K562 (cell line): ENCODE data around the gene TRAPPC2L. TPM values are rescaled to one million over a fixed set of nuclear protein-coding genes. Genes with fewer than 3 reads are reported as not detected.

Source experiments
- ATAC-seq: fragments of 200-7000 bp; cut with Tn5 transposase; 3 replicates; pipeline ENCODE4 v1.9.1; 2020; ENCODE audit warnings: moderate library complexity
- BruUV-seq: library from RNA; stranded (reverse); fragments of 400-500 nt; replicated peaks from 2 replicates; lab custom pipeline; 2021; lab: Mats Ljungman, UMichigan
- CTCF ChIA-PET: fragments of 300-600 bp; formaldehyde crosslinking; extraction: SDS; loops from one replicate; lab custom pipeline; 2021; ENCODE audit warnings: low intra/inter-chr PET ratio; lab: Yijun Ruan, JAX
- POLR2A ChIA-PET: fragments of 300-600, 350-650 bp; sonication (Branson Sonifier 250); formaldehyde crosslinking; extraction: SDS; loops from one replicate; lab custom pipeline; 2021; ENCODE audit warnings: antibody characterized with exemption, inconsistent platforms; lab: Yijun Ruan, JAX
- DNase-seq, 4 experiments: peaks; one replicate each; pipeline versions ENCODE4 v3.0.0 to v3.0.0-alpha.2; 2011 to 2018; ENCODE audit warnings: low spot score in 3 of 4, mixed read lengths in 3 of 4; ENCODE audit errors: extremely low read depth in 1 of 4
- FAIRE-seq: peaks from 2 replicates; lab custom pipeline; 2011; peaks lifted over from hg19 to GRCh38; lab: Jason Lieb, UNC
- H2AFZ ChIP-seq: 2 replicates; pipeline ENCODE4 v1.6.0; 2011; ENCODE audit warnings: low read depth, low read length, control low read depth, inconsistent platforms
- H3K27ac ChIP-seq: fragments of 200-600 bp; 3 replicates; pipeline ENCODE4 v1.8.0; 2011; ENCODE audit warnings: low read depth, mild to moderate bottlenecking, control low read depth, inconsistent platforms, low read length, moderate library complexity, mixed read lengths; ENCODE audit errors: extremely low read depth
- H3K27me3 ChIP-seq, 2 experiments: fragments of 300-600 bp in 1 of 2; 2 replicates in 1 of 2; 3 replicates in 1 of 2; pipeline versions ENCODE4 v1.6.0 to v1.8.0; 2011; ENCODE audit warnings: inconsistent platforms in 2 of 2, low read length in 2 of 2, mild to moderate bottlenecking in 1 of 2, mixed read lengths in 1 of 2, moderate library complexity in 1 of 2; ENCODE audit not compliant: control insufficient read depth in 2 of 2, insufficient read depth in 2 of 2
- H3K36me3 ChIP-seq: fragments of 300-600 bp; 3 replicates; pipeline ENCODE4 v1.8.0; 2011; ENCODE audit warnings: mild to moderate bottlenecking, low read length, inconsistent platforms; ENCODE audit not compliant: control insufficient read depth, insufficient read depth
- H3K4me1 ChIP-seq, 2 experiments: fragments of 200-600 bp in 1 of 2; replicated peaks in 1 of 2; 2 replicates in 1 of 2; 3 replicates in 1 of 2; pipeline versions ENCODE4 v1.5.1 to v1.8.0; 2011; ENCODE audit warnings: inconsistent platforms in 2 of 2, low read length in 2 of 2, mild to moderate bottlenecking in 1 of 2, mixed read lengths in 1 of 2, moderate library complexity in 1 of 2; ENCODE audit not compliant: control insufficient read depth in 2 of 2, insufficient read depth in 2 of 2
- H3K4me2 ChIP-seq: 2 replicates; pipeline ENCODE4 v1.6.1; 2011; ENCODE audit warnings: low read length, control low read depth, inconsistent platforms, mixed read lengths; ENCODE audit not compliant: insufficient read depth
- H3K4me3 ChIP-seq: fragments of 200-600 bp; sonication (generic), shearing (Covaris generic); 2 replicates; pipeline ENCODE4 v1.5.1; 2016; ENCODE audit warnings: control low read depth, inconsistent platforms
- H3K79me2 ChIP-seq: fragments of 200-600 bp; 3 replicates; pipeline ENCODE4 v1.8.0; 2011; ENCODE audit warnings: low read length, inconsistent platforms; ENCODE audit not compliant: control insufficient read depth, insufficient read depth
- H3K9ac ChIP-seq, 2 experiments: 2 replicates each; pipeline versions ENCODE4 v1.6.0 to v1.6.1; 2011; ENCODE audit warnings: low read depth in 2 of 2, low read length in 2 of 2, control low read depth in 1 of 2, inconsistent platforms in 1 of 2, mild to moderate bottlenecking in 1 of 2, mixed read lengths in 1 of 2; ENCODE audit not compliant: insufficient read depth in 1 of 2
- H3K9me1 ChIP-seq: one replicate; pipeline ENCODE4 v1.6.0; 2011; ENCODE audit warnings: inconsistent platforms, mild to moderate bottlenecking, low read length, moderate library complexity; ENCODE audit not compliant: control insufficient read depth, insufficient read depth
- H3K9me3 ChIP-seq: replicated peaks from 2 replicates; pipeline ENCODE4 v1.5.1; 2011; ENCODE audit warnings: low read depth, low read length, inconsistent platforms; ENCODE audit not compliant: control insufficient read depth, insufficient read depth
- H4K20me1 ChIP-seq: replicated peaks from 2 replicates; pipeline ENCODE4 v1.6.1; 2011; ENCODE audit warnings: low read length, inconsistent platforms, mixed read lengths; ENCODE audit not compliant: control insufficient read depth, insufficient read depth
- ARHGAP35 ChIP-seq: fragments of 450-650 bp; IDR thresholded peaks from 2 replicates; pipeline ENCODE4 v1.6.1; 2018; ENCODE audit not compliant: partially characterized antibody
- CHCHD3 ChIP-seq: fragments of 250-450 bp; sonication (Bioruptor Pico); IDR thresholded peaks from 2 replicates; pipeline ENCODE4 v2.1.2; 2022; ENCODE audit warnings: mild to moderate bottlenecking
- CREB3 ChIP-seq: fragments of 450-650 bp; conservative IDR thresholded peaks from 2 replicates; pipeline ENCODE4 v1.6.1; 2016; ENCODE audit warnings: missing genetic modification characterization, low read depth, mild to moderate bottlenecking, missing compliant biosample characterization, moderate library complexity
- CTCF ChIP-seq, 3 experiments: IDR thresholded peaks in 2 of 3; conservative IDR thresholded peaks in 1 of 3; 2 replicates each; pipeline ENCODE4 v1.5.1; 2011 to 2012; ENCODE audit warnings: low read length in 3 of 3, mild to moderate bottlenecking in 3 of 3, control low read depth in 2 of 3, improper control_type of control experiment in 1 of 3, inconsistent platforms in 1 of 3, low read depth in 1 of 3, mixed read lengths in 1 of 3, moderate library complexity in 1 of 3; ENCODE audit not compliant: insufficient read depth in 2 of 3
- HSF4 ChIP-seq: fragments of 250-450 bp; sonication (Bioruptor Pico); IDR thresholded peaks from 2 replicates; pipeline ENCODE4 v2.1.2; 2022; ENCODE audit warnings: mild to moderate bottlenecking, moderate library complexity, borderline replicate concordance
- MNT ChIP-seq, 2 experiments: fragments of 450-650 bp; conservative IDR thresholded peaks; 2 replicates each; pipeline ENCODE4 v1.6.1; 2017; ENCODE audit warnings: mild to moderate bottlenecking in 2 of 2, moderate library complexity in 2 of 2
- POLR2G ChIP-seq: fragments of 200-400 bp; formaldehyde crosslinking; IDR thresholded peaks from 2 replicates; pipeline ENCODE4 v1.6.1; 2017; ENCODE audit warnings: low read depth, mild to moderate bottlenecking, antibody characterized with exemption, low read length, moderate library complexity
- TFAP4 ChIP-seq: sonication (generic); formaldehyde crosslinking; IDR thresholded peaks from 2 replicates; pipeline ENCODE4 v1.8.0; 2022; ENCODE audit warnings: missing genetic modification reagents, mild to moderate bottlenecking, moderate library complexity, borderline replicate concordance
- ZNF134 ChIP-seq: fragments of 250-450 bp; sonication (Bioruptor Pico); conservative IDR thresholded peaks from 2 replicates; pipeline ENCODE4 v1.4.0; 2020
- WGBS: fragments of 100-300 bp; shearing (Covaris generic); methylation state at CpG from one replicate; pipeline ENCODE4 v1.1.6; 2016; ENCODE audit warnings: low coverage, mixed read lengths; ENCODE audit not compliant: insufficient coverage; ENCODE audit errors: missing lambda C conversion rate; 5-methylcytosine and 5-hydroxymethylcytosine counted together
- in situ Hi-C: fragments of 300-500 bp; cut with MboI; formaldehyde crosslinking; loops from 4 replicates; pipeline ENCODE4 v1.15.0; 2018; ENCODE audit warnings: inconsistent platforms, mixed read lengths
- intact Hi-C: fragments of 100-400 bp; cut with micrococcal nuclease; formaldehyde crosslinking; loops from 2 replicates; pipeline ENCODE4 v1.14.2; 2022
- polyA plus RNA-seq, 8 experiments: library from polyadenylated mRNA; depleted of rRNA in 4 of 8; stranded (reverse) in 5 of 8; unstranded in 3 of 8; fragments of >200 nt; fragmentation: Nextera tagmentation in 2 of 8; fragmentation: Illumina TruSeq in 1 of 8; extraction: Ambion mirVana in 2 of 8; extraction: Trizol in 1 of 8; gene quantifications; 2 replicates each; pipeline versions ENCODE4 v1.2.1 to v1.2.3, GENCODE V29; 2011 to 2014; ENCODE audit warnings: inconsistent platforms in 1 of 8, missing spikeins in 1 of 8
- total RNA-seq, 7 experiments: library from RNA; depleted of rRNA in 6 of 7; stranded (reverse); fragments of >200 nt in 6 of 7; fragmentation: Illumina TruSeq in 2 of 7; extraction: Trizol in 2 of 7; gene quantifications; 2 replicates each; pipeline versions ENCODE4 v1.2.1 to v1.2.3, GENCODE V29; 2011 to 2021; ENCODE audit warnings: low replicate concordance in 1 of 7

Gene TRAPPC2L
- total and polyA plus RNA-seq, 9 of the 15 experiments (the other 6 are each of a cell fraction or from before 2014, with no cell fraction given), result 60.4 to 398 (median 97.5) TPM

GRCh38 chr16:88821168-88821850, 35.6 kb upstream of the TRAPPC2L start:
- Histone ChIP-seq H3K36me3 (no peaks in the 10 kb centered on the region), H3K79me2 (no peaks in the 10 kb centered on the region), H2AFZ (no peak overlapping the region), H3K4me2 (no peak overlapping the region), H3K27ac (no peak overlapping the region), H3K9ac (no peak overlapping the region), H3K27me3 (no peaks in the 10 kb centered on the region), H3K4me3 (no peak overlapping the region), H3K9me3 (no peaks in the 10 kb centered on the region), H3K9me1 (no peaks in the 10 kb centered on the region), H4K20me1 (no peaks in the 10 kb centered on the region), H3K4me1 (peaks cover 0 to 52% of the 10 kb centered on the region in 2 experiments; a peak in 2 of 5 replicates)
- no peak for DNase-seq
- no peak for TF ChIP-seq ZNF134 (CRISPR knock-in tag)
- no peak for TF ChIP-seq HSF4
- no peak for TF ChIP-seq CREB3 (tag)
- peak; percentile 16 to 27 (median 18); a peak in 3 of 6 replicates for TF ChIP-seq CTCF (IDR thresholded peaks at IDR 0.05 in 2 of 3, conservative IDR thresholded peaks at IDR 0.05 in 1 of 3; ENCODE audit: insufficient read depth in 2 of 3, low read depth in 1 of 3, low read length in 3 of 3)
- TF ChIP-seq POLR2G, result 0 out of 2 replicates have a peak, but pooled peaks have one; percentile 4
- no peak for TF ChIP-seq TFAP4
- no peak for TF ChIP-seq CHCHD3 (CRISPR knock-in tag)
- no peak for TF ChIP-seq MNT (conservative IDR thresholded peaks at IDR 0.05)
- no peak for TF ChIP-seq ARHGAP35
- 61% methylated on average over 17 of the region's 22 CpGs for WGBS
- BruUV-seq, result no TSS peak
- POLR2A ChIA-PET, result interaction anchor here (1.2 kb wide), 1 partner anchor 9 kb away, joined by 6 read pairs; no protein-coding TSS in a partner anchor
- intact Hi-C loops, result no loop called here
- FAIRE-seq, result no peak
- peak; percentile 54 for ATAC-seq
- in situ Hi-C loops, result no loop called here
- CTCF ChIA-PET, result no interaction called here
